Naive thymus-derived CD8-positive, alpha-beta T cell (primary cell): ENCODE results near the gene CADPS2. TPM values are rescaled to one million over a fixed set of nuclear protein-coding genes. Genes with fewer than 3 reads are reported as not detected.

Experiments used
- ATAC-seq, 2 donors: fragments of 150-1000 bp; cut with Tn5 transposase in 1 of 2; sonication (Bioruptor Pico), chemical (Tn5 transposase) in 1 of 2; 1 replicate in 1 of 2; 2 replicates in 1 of 2; pipeline ENCODE4 v1.10.0; 2021; ENCODE audit warnings: mild to moderate bottlenecking in 2 of 2, moderate library complexity in 2 of 2
- POLR2A ChIA-PET: fragments of 350-600 bp; sonication (Branson Sonifier 250); formaldehyde crosslinking; loops from one replicate; lab custom pipeline; 2021; ENCODE audit warnings: antibody characterized with exemption; lab: Charles Lee
- DNase-seq, 10 donors: peaks; one replicate each; pipeline versions ENCODE4 v3.0.0 to v3.0.0-alpha.2; 2020 to 2022
- H3K27ac Mint-ChIP-seq, 10 donors: one replicate each; pipeline ENCODE4 v1.8.0; 2020 to 2022; ENCODE audit warnings: mild to moderate bottlenecking in 10 of 10, mixed read lengths in 10 of 10, moderate library complexity in 4 of 10, inconsistent platforms in 1 of 10
- H3K27me3 Mint-ChIP-seq, 5 donors: one replicate each; pipeline ENCODE4 v1.8.0; 2021 to 2022; ENCODE audit warnings: mixed read lengths in 5 of 5
- H3K36me3 Mint-ChIP-seq, 3 donors: one replicate each; pipeline ENCODE4 v1.8.0; 2020 to 2022; ENCODE audit warnings: mixed read lengths in 3 of 3, mild to moderate bottlenecking in 2 of 3, inconsistent platforms in 1 of 3
- H3K4me1 Mint-ChIP-seq, 4 donors: one replicate each; pipeline ENCODE4 v1.8.0; 2021 to 2022; ENCODE audit warnings: mixed read lengths in 4 of 4
- H3K4me3 Mint-ChIP-seq, 10 donors: one replicate each; pipeline ENCODE4 v1.8.0; 2020 to 2022; ENCODE audit warnings: mild to moderate bottlenecking in 10 of 10, mixed read lengths in 10 of 10, moderate library complexity in 6 of 10, inconsistent platforms in 1 of 10
- H3K9me3 Mint-ChIP-seq, 9 donors: one replicate each; pipeline ENCODE4 v1.8.0; 2020 to 2022; ENCODE audit warnings: mixed read lengths in 9 of 9, mild to moderate bottlenecking in 3 of 9, inconsistent platforms in 1 of 9, moderate library complexity in 1 of 9
- polyA plus RNA-seq, 3 donors: library from polyadenylated mRNA; unstranded; fragments of 300-500 nt; fragmentation: Illumina TruSeq; gene quantifications; one replicate each; pipeline ENCODE4 v1.2.3, GENCODE V29; 2021
- total RNA-seq, 8 experiments: library from RNA in 2 of 8; stranded (reverse) in 2 of 8; gene quantifications; one replicate each; pipeline ENCODE4 v1.2.3 and lab custom pipeline; 2021 to 2026

Gene CADPS2
- total and polyA plus RNA-seq, 5 experiments from 2014 or later, result not detected

GRCh38 chr7:122588621-122589020 is 297.6 kb downstream of the CADPS2 start:
- POLR2A ChIA-PET, result no interaction called here
- Mint-ChIP-seq H3K27ac (no peak overlapping the region), H3K4me1 (no peaks in the 10 kb centered on the region)

GRCh38 chr7:122584676-122585251 is 301.5 kb downstream of the CADPS2 start:
- POLR2A ChIA-PET, result no interaction called here
- H3K4me1 Mint-ChIP-seq, result no peaks in the 10 kb centered on the region
- no peak for ATAC-seq
- no peaks in the 10 kb centered on the region for H3K36me3 Mint-ChIP-seq
- peaks cover 0 to 8% (median 0%) of the 10 kb centered on the region in 9 donors for H3K9me3 Mint-ChIP-seq
- no peak overlapping the region for H3K4me3 Mint-ChIP-seq
- no peak overlapping the region for H3K27ac Mint-ChIP-seq
- no peaks in the 10 kb centered on the region for H3K27me3 Mint-ChIP-seq
- DNase-seq, result no peak

More at GRCh38 chr7:122588621-122589020, 297.6 kb downstream of the CADPS2 start:
- ATAC-seq (no peak), DNase-seq (no peak)
- Mint-ChIP-seq H3K9me3 (peaks cover 0 to 11% (median 0%) of the 10 kb centered on the region in 9 donors), H3K27me3 (no peaks in the 10 kb centered on the region), H3K36me3 (no peaks in the 10 kb centered on the region), H3K4me3 (no peak overlapping the region)

GRCh38 chr7:122578350-122578749 is 307.9 kb downstream of the CADPS2 start:
- Mint-ChIP-seq H3K9me3 (peaks cover 0 to 20% (median 3%) of the 10 kb centered on the region in 9 donors), H3K36me3 (no peaks in the 10 kb centered on the region), H3K27me3 (no peaks in the 10 kb centered on the region), H3K4me1 (no peaks in the 10 kb centered on the region), H3K27ac (no peak overlapping the region), H3K4me3 (no peak overlapping the region)
- ATAC-seq, result no peak
- POLR2A ChIA-PET, result no interaction called here
- DNase-seq, result no peak

GRCh38 chr7:122577449-122578003 is 308.7 kb downstream of the CADPS2 start:
- H3K27me3 Mint-ChIP-seq, result no peaks in the 10 kb centered on the region
- no peak overlapping the region for H3K27ac Mint-ChIP-seq
- H3K4me3 Mint-ChIP-seq, result no peak overlapping the region
- POLR2A ChIA-PET, result no interaction called here
- H3K36me3 Mint-ChIP-seq, result no peaks in the 10 kb centered on the region
- ATAC-seq (no peak), DNase-seq (no peak)
- H3K4me1 Mint-ChIP-seq, result no peaks in the 10 kb centered on the region
- peaks cover 0 to 20% (median 3%) of the 10 kb centered on the region in 9 donors for H3K9me3 Mint-ChIP-seq

- Mint-ChIP-seq H3K4me3 (no peak overlapping the region), H3K27me3 (no peaks in the 10 kb centered on the region), H3K9me3 (peaks cover 0 to 10% (median 2%) of the 10 kb centered on the region in 9 donors), H3K27ac (no peak overlapping the region), H3K4me1 (no peaks in the 10 kb centered on the region), H3K36me3 (no peaks in the 10 kb centered on the region)
- no peak for ATAC-seq
- POLR2A ChIA-PET, result no interaction called here
- DNase-seq, result no peak
Observed at GRCh38 chr7:122572706-122573105, 313.6 kb downstream of the CADPS2 start.

GRCh38 chr7:122561326-122561725 is 324.9 kb downstream of the CADPS2 start:
- H3K4me1 Mint-ChIP-seq, result no peaks in the 10 kb centered on the region
- H3K36me3 Mint-ChIP-seq, result no peaks in the 10 kb centered on the region

GRCh38 chr7:122556873-122557542 is 329.3 kb downstream of the CADPS2 start:
- Mint-ChIP-seq H3K27ac (no peak overlapping the region), H3K4me1 (peaks cover 0 to 2% (median 0%) of the 10 kb centered on the region in 4 donors), H3K4me3 (no peak overlapping the region), H3K36me3 (no peaks in the 10 kb centered on the region), H3K9me3 (peaks cover 0 to 3% (median 0%) of the 10 kb centered on the region in 9 donors), H3K27me3 (peaks cover 0 to 3% (median 0%) of the 10 kb centered on the region in 5 donors)
- DNase-seq, result no peak
- ATAC-seq, result no peak
- POLR2A ChIA-PET, result no interaction called here

More at GRCh38 chr7:122561326-122561725, 324.9 kb downstream of the CADPS2 start:
- DNase-seq (no peak), ATAC-seq (no peak)
- Mint-ChIP-seq H3K27me3 (peaks cover 0 to 3% (median 0%) of the 10 kb centered on the region in 5 donors), H3K9me3 (peaks cover 0 to 3% (median 0%) of the 10 kb centered on the region in 9 donors), H3K27ac (no peak overlapping the region), H3K4me3 (no peak overlapping the region)
- POLR2A ChIA-PET, result no interaction called here

GRCh38 chr7:122556219-122556618 is 330.0 kb downstream of the CADPS2 start:
- Mint-ChIP-seq H3K4me1 (peaks cover 0 to 2% (median 0%) of the 10 kb centered on the region in 4 donors), H3K4me3 (no peak overlapping the region), H3K36me3 (no peaks in the 10 kb centered on the region), H3K27me3 (peaks cover 0 to 3% (median 0%) of the 10 kb centered on the region in 5 donors), H3K27ac (no peak overlapping the region), H3K9me3 (peaks cover 0 to 3% (median 0%) of the 10 kb centered on the region in 9 donors)
- POLR2A ChIA-PET, result no interaction called here
- no peak for DNase-seq
- no peak for ATAC-seq

- DNase-seq (no peak), ATAC-seq (no peak)
- no peak overlapping the region for H3K27ac Mint-ChIP-seq
- peaks cover 0 to 2% (median 0%) of the 10 kb centered on the region in 9 donors for H3K9me3 Mint-ChIP-seq
- H3K27me3 Mint-ChIP-seq, result peaks cover 0 to 3% (median 0%) of the 10 kb centered on the region in 5 donors
- no peaks in the 10 kb centered on the region for H3K36me3 Mint-ChIP-seq
- no peak overlapping the region for H3K4me3 Mint-ChIP-seq
- POLR2A ChIA-PET, result no interaction called here
- H3K4me1 Mint-ChIP-seq, result peaks cover 0 to 2% (median 0%) of the 10 kb centered on the region in 4 donors
Observed at GRCh38 chr7:122553761-122554160, 332.5 kb downstream of the CADPS2 start.

GRCh38 chr7:122552769-122553168 is 333.5 kb downstream of the CADPS2 start:
- no peak overlapping the region for H3K4me3 Mint-ChIP-seq
- H3K27ac Mint-ChIP-seq, result no peak overlapping the region
- POLR2A ChIA-PET, result no interaction called here
- peaks cover 0 to 2% (median 0%) of the 10 kb centered on the region in 4 donors for H3K4me1 Mint-ChIP-seq
- no peak for ATAC-seq
- no peaks in the 10 kb centered on the region for H3K36me3 Mint-ChIP-seq
- peaks cover 0 to 3% (median 0%) of the 10 kb centered on the region in 5 donors for H3K27me3 Mint-ChIP-seq
- H3K9me3 Mint-ChIP-seq, result peaks cover 0 to 2% (median 0%) of the 10 kb centered on the region in 9 donors
- no peak for DNase-seq

- Mint-ChIP-seq H3K4me3 (no peak overlapping the region), H3K27me3 (no peaks in the 10 kb centered on the region), H3K4me1 (peaks cover 0 to 2% (median 0%) of the 10 kb centered on the region in 4 donors), H3K27ac (no peak overlapping the region), H3K9me3 (peaks cover 0 to 10% (median 0%) of the 10 kb centered on the region in 9 donors), H3K36me3 (no peaks in the 10 kb centered on the region)
- ATAC-seq, result no peak
- POLR2A ChIA-PET, result no interaction called here
- DNase-seq, result no peak
Observed at GRCh38 chr7:122550545-122550944, 335.7 kb downstream of the CADPS2 start.

- H3K4me1 Mint-ChIP-seq, result peaks cover 0 to 2% (median 0%) of the 10 kb centered on the region in 4 donors
- peaks cover 0 to 3% (median 0%) of the 10 kb centered on the region in 5 donors for H3K27me3 Mint-ChIP-seq
- no peak for DNase-seq
- POLR2A ChIA-PET, result no interaction called here
- no peak for ATAC-seq
- peaks cover 0 to 10% (median 0%) of the 10 kb centered on the region in 9 donors for H3K9me3 Mint-ChIP-seq
- no peak overlapping the region for H3K4me3 Mint-ChIP-seq
- no peaks in the 10 kb centered on the region for H3K36me3 Mint-ChIP-seq
- H3K27ac Mint-ChIP-seq, result no peak overlapping the region
Observed at GRCh38 chr7:122549578-122549977, 336.7 kb downstream of the CADPS2 start.

- Mint-ChIP-seq H3K4me1 (no peaks in the 10 kb centered on the region), H3K27me3 (peaks cover 0 to 3% (median 0%) of the 10 kb centered on the region in 5 donors), H3K27ac (no peak overlapping the region), H3K4me3 (no peak overlapping the region), H3K9me3 (peaks cover 0 to 10% (median 0%) of the 10 kb centered on the region in 9 donors), H3K36me3 (no peaks in the 10 kb centered on the region)
- no peak for ATAC-seq
- POLR2A ChIA-PET, result no interaction called here
- DNase-seq, result no peak
Observed at GRCh38 chr7:122546496-122546895, 339.8 kb downstream of the CADPS2 start.
